Cortex of kidney (tissue), 1 donor: ENCODE measurements around the gene PVR.
"Not testable (repeated sequence)": the region's sequence is repeated elsewhere in the genome, so short reads cannot be mapped to it uniquely, and the experiment has no call there.

Source experiments
- DNase-seq: peaks from one replicate; lab custom pipeline; 2025; lab: John Stamatoyannopoulos, UW

The PVR gene

GRCh38 chr19:44645407-44646048, 1.8 kb downstream of the PVR start:
- no peak for DNase-seq

- DNase-seq = no peak
Measured at GRCh38 chr19:44646049-44646416, 2.3 kb downstream of the PVR start.

- DNase-seq = no peak
Measured at GRCh38 chr19:44647144-44647543, 3.4 kb downstream of the PVR start.

GRCh38 chr19:44648631-44649251, 5.0 kb downstream of the PVR start:
- no peak for DNase-seq

GRCh38 chr19:44649578-44650145, 6.0 kb downstream of the PVR start:
- DNase-seq = no peak

- DNase-seq = no peak
Measured at GRCh38 chr19:44653343-44653742, 9.6 kb downstream of the PVR start.

- DNase-seq = no peak
Measured at GRCh38 chr19:44653977-44654774, 10.5 kb downstream of the PVR start.

GRCh38 chr19:44657211-44657921, 13.7 kb downstream of the PVR start:
- no peak for DNase-seq

- no peak for DNase-seq
Measured at GRCh38 chr19:44658069-44658733, 14.5 kb downstream of the PVR start.

- DNase-seq = no peak
Measured at GRCh38 chr19:44660081-44660480, 16.4 kb downstream of the PVR start.

- no peak for DNase-seq
Measured at GRCh38 chr19:44661205-44661604, 17.5 kb downstream of the PVR start.

- no peak for DNase-seq
Measured at GRCh38 chr19:44661904-44662303, 18.2 kb downstream of the PVR start.

GRCh38 chr19:44662691-44663385, 19.1 kb downstream of the PVR start:
- DNase-seq = no peak

- no peak for DNase-seq
Measured at GRCh38 chr19:44663996-44664395, 20.3 kb downstream of the PVR start.

- no peak for DNase-seq
Measured at GRCh38 chr19:44664976-44665375, 21.3 kb downstream of the PVR start.

- no peak for DNase-seq
Measured at GRCh38 chr19:44666852-44667556, 23.3 kb downstream of the PVR start.

GRCh38 chr19:44668985-44669764, 25.5 kb downstream of the PVR start:
- no peak for DNase-seq

- not testable (repeated sequence) for DNase-seq
Measured at GRCh38 chr19:44670027-44670426, 26.3 kb downstream of the PVR start.

- DNase-seq = no peak
Measured at GRCh38 chr19:44671400-44671799, 27.7 kb downstream of the PVR start, which contains the start of gene CEACAM19. Gene CEACAM19 (plus strand): TSS chr19:44671482. CDS start chr19:44671932, 450 bp downstream.
